Fibroblast of skin of right quadriceps (primary cell): Measurements from ENCODE around the gene NEGR1.
A peak's percentile ranks its signal among the peaks of the same experiment; 100 is the strongest.

ENCODE experiments used
- DNase-seq: peaks from one replicate; pipeline ENCODE4 v3.0.0-alpha.2; 2013

Gene NEGR1

GRCh38 chr1:71532343-71532742 is 750.0 kb downstream of the NEGR1 start:
- DNase-seq = no peak

- DNase-seq = no peak
Measured at GRCh38 chr1:71526824-71527223, 755.5 kb downstream of the NEGR1 start.

- peak; percentile 16 for DNase-seq
Measured at GRCh38 chr1:71522721-71523120, 759.6 kb downstream of the NEGR1 start.

GRCh38 chr1:71521655-71522264 is 760.6 kb downstream of the NEGR1 start:
- DNase-seq = peak; percentile 39

GRCh38 chr1:71511505-71511904 is 770.8 kb downstream of the NEGR1 start:
- no peak for DNase-seq

GRCh38 chr1:71510725-71511124 is 771.6 kb downstream of the NEGR1 start:
- no peak for DNase-seq

GRCh38 chr1:71509051-71509595 is 773.2 kb downstream of the NEGR1 start:
- peak; percentile 40 for DNase-seq

- DNase-seq = no peak
Measured at GRCh38 chr1:71502006-71502405, 780.3 kb downstream of the NEGR1 start.

- DNase-seq = no peak
Measured at GRCh38 chr1:71498542-71498941, 783.8 kb downstream of the NEGR1 start.

GRCh38 chr1:71494163-71494562 is 788.2 kb downstream of the NEGR1 start:
- no peak for DNase-seq

GRCh38 chr1:71492298-71493041 is 789.9 kb downstream of the NEGR1 start:
- no peak for DNase-seq

GRCh38 chr1:71490432-71490831 is 791.9 kb downstream of the NEGR1 start:
- peak; percentile 32 for DNase-seq

- DNase-seq = no peak
Measured at GRCh38 chr1:71488555-71489252, 793.6 kb downstream of the NEGR1 start.

GRCh38 chr1:71473331-71473730 is 809.0 kb downstream of the NEGR1 start:
- no peak for DNase-seq

GRCh38 chr1:71465093-71465492 is 817.2 kb downstream of the NEGR1 start:
- no peak for DNase-seq

- peak; percentile 8 for DNase-seq
Measured at GRCh38 chr1:71464016-71464415, 818.3 kb downstream of the NEGR1 start.

GRCh38 chr1:71463144-71463543 is 819.2 kb downstream of the NEGR1 start:
- peak; percentile 3 for DNase-seq

- no peak for DNase-seq
Measured at GRCh38 chr1:71462247-71462646, 820.1 kb downstream of the NEGR1 start.

- DNase-seq = no peak
Measured at GRCh38 chr1:71461416-71461815, 820.9 kb downstream of the NEGR1 start.

GRCh38 chr1:71448444-71448843 is 833.9 kb downstream of the NEGR1 start:
- no peak for DNase-seq

- DNase-seq = no peak
Measured at GRCh38 chr1:71438626-71439025, 843.7 kb downstream of the NEGR1 start.

- no peak for DNase-seq
Measured at GRCh38 chr1:71435951-71436350, 846.4 kb downstream of the NEGR1 start.

- DNase-seq = no peak
Measured at GRCh38 chr1:71434240-71434639, 848.1 kb downstream of the NEGR1 start.

GRCh38 chr1:71428029-71428428 is 854.3 kb downstream of the NEGR1 start:
- no peak for DNase-seq
